Epidermal melanocyte (primary cell): ENCODE data around the gene PUM2.
"Not testable (repeated sequence)": the region's sequence is repeated elsewhere in the genome, so short reads cannot be mapped to it uniquely, and the experiment has no call there.

Experiments used
- DNase-seq: peaks from one replicate; pipeline ENCODE4 v3.0.0; 2011; ENCODE audit warnings: low spot score; ENCODE audit not compliant: insufficient read length

Gene PUM2

GRCh38 chr2:20350753-20351554, at the start of gene PUM2:
PUM2 (minus strand) TSS chr2:20350844; CDS start chr2:20327360, 23,484 bp downstream.
- DNase-seq: peak; percentile 81

GRCh38 chr2:20400306-20400705, 49.7 kb upstream of the PUM2 start:
- no peak for DNase-seq

GRCh38 chr2:20398956-20399567, 48.4 kb upstream of the PUM2 start:
- DNase-seq: no peak

- DNase-seq: no peak
Observed at GRCh38 chr2:20397811-20398447, 47.3 kb upstream of the PUM2 start.

GRCh38 chr2:20396356-20397000, 45.8 kb upstream of the PUM2 start:
- DNase-seq: no peak

- no peak for DNase-seq
Observed at GRCh38 chr2:20393986-20394385, 43.3 kb upstream of the PUM2 start.

- no peak for DNase-seq
Observed at GRCh38 chr2:20391951-20392699, 41.5 kb upstream of the PUM2 start.

- DNase-seq: no peak
Observed at GRCh38 chr2:20390524-20391123, 40.0 kb upstream of the PUM2 start.

GRCh38 chr2:20384953-20385352, 34.3 kb upstream of the PUM2 start:
- DNase-seq: no peak

GRCh38 chr2:20382965-20383810, 32.5 kb upstream of the PUM2 start:
- DNase-seq: no peak

GRCh38 chr2:20381457-20381856, 30.8 kb upstream of the PUM2 start:
- no peak for DNase-seq

- DNase-seq: peak; percentile 66
Observed at GRCh38 chr2:20378891-20379519, 28.4 kb upstream of the PUM2 start.

GRCh38 chr2:20378341-20378740, 27.7 kb upstream of the PUM2 start:
- DNase-seq: no peak

GRCh38 chr2:20377741-20378140, 27.1 kb upstream of the PUM2 start:
- DNase-seq: no peak

- not testable (repeated sequence) for DNase-seq
Observed at GRCh38 chr2:20374982-20375381, 24.3 kb upstream of the PUM2 start.

- DNase-seq: no peak
Observed at GRCh38 chr2:20372896-20373640, 22.4 kb upstream of the PUM2 start.

GRCh38 chr2:20371323-20372025, 20.8 kb upstream of the PUM2 start:
- no peak for DNase-seq

- no peak for DNase-seq
Observed at GRCh38 chr2:20370191-20370590, 19.5 kb upstream of the PUM2 start.
